ENCODE data around the gene MRPS24.

- TF ChIP-seq CTCF (IDR thresholded peaks at IDR 0.05; ENCODE audit: borderline replicate concordance, extremely low read depth, low read length, poor library complexity, severe bottlenecking) (no peak), EZH2 (IDR thresholded peaks at IDR 0.05; ENCODE audit: borderline replicate concordance, low read depth, low read length, severe bottlenecking) (no peak)
These were observed 8.9 kb upstream of the MRPS24 start for GRCh38 chr7:43877968-43878864.
